Kidney glomerular epithelial cell (primary cell): Measurements from ENCODE around the gene NXF1.
"Not testable (repeated sequence)": the region's sequence is repeated elsewhere in the genome, so short reads cannot be mapped to it uniquely, and the experiment has no call there.

Experiments
- DNase-seq: peaks from one replicate; lab custom pipeline; 2025; lab: John Stamatoyannopoulos, UW

NXF1 gene

GRCh38 chr11:62787005-62787759, 18.1 kb downstream of the NXF1 start, which contains the start of gene TMEM179B:
Gene TMEM179B (plus strand): TSS chr11:62787402. CDS start chr11:62787432, 30 bp downstream.
- peak; percentile 85 for DNase-seq

DNA sequence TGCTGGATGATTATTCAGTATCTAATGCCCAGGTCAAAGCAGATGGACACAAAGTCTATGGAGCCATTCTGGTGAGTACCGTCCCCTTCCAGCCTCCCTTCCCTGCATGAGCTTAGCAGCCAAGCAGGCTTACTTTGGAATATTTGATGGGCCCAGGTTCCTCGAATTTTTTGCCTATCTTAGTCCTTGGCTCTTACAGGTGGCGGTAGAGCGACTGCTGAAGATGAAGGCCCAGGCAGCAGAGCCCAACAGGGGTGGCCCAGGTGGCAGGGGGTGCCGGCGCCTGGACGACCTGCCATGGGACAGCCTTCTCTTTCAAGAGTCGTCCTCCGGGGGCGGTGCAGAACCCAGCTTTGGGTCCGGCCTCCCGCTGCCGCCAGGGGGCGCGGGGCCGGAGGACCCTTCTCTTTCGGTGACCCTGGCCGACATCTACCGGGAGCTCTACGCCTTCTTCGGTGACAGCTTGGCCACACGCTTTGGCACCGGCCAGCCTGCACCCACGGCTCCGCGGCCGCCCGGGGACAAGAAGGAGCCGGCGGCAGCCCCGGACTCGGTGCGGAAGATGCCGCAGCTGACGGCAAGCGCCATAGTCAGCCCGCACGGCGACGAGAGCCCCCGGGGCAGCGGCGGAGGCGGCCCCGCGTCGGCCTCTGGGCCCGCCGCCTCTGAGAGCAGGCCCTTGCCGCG, 18.8 kb downstream of the NXF1 start:
- peak; percentile 68 for DNase-seq

GRCh38 chr11:62782753-62783152, 22.5 kb downstream of the NXF1 start:
- DNase-seq = no peak

- no peak for DNase-seq
Measured at GRCh38 chr11:62778441-62778840, 26.8 kb downstream of the NXF1 start.

DNA sequence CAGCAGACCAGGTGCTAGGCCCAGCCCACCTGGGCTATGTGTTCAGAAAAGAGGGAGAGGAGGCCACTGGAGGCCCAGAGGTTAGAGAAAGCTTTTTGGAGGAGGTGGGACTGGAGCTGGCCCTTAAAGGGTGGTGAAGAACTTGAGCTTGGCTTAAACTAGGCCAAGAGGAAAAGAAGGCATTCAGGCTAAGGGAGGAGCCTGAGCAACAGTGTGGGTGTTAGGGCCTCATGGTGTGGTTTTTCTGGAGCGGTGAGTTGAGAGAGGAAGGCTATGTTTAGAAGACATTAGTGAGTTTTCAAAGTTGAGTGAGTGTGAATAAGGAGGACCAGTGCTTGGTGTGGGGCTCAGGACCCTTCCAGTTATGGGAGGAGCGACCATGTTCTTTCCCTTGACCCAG, 27.9 kb downstream of the NXF1 start:
- no peak for DNase-seq

DNA sequence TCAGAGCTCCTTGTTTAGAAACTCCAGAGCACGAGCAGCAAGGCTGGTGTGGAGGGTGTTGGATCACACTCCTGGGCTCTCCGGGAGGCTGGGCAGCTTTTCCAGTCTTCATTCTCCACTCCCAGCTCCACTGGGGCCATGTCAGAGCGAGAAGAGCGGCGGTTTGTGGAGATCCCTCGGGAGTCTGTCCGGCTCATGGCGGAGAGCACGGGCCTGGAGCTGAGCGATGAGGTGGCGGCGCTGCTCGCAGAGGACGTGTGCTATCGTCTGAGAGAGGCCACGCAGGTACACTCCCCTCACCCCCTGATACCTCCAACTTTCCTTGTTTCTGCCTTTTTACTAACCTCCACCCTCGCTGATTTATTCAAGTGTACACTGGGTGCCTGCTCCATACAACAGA, 29.6 kb downstream of the NXF1 start:
- DNase-seq = no peak

DNA sequence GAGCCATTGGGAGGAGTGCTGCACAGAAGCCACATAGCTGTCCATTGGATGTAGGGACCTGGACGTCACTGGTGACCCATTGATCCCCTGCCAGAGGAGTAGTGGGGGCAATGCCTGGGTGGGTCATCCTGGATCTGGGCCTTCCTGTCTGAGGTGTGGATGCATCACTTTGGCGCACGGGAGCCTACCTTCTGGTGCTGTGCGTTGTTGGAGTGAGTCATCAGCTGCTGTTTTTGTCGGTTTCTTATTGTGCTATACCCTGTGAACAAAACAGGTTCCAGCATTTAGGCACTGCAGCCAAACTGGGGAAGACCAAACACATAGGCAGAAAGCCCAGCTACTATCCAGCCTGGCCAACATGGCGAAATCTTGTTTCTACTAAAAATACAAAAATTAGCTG, 30.8 kb downstream of the NXF1 start:
- DNase-seq = no peak

DNA sequence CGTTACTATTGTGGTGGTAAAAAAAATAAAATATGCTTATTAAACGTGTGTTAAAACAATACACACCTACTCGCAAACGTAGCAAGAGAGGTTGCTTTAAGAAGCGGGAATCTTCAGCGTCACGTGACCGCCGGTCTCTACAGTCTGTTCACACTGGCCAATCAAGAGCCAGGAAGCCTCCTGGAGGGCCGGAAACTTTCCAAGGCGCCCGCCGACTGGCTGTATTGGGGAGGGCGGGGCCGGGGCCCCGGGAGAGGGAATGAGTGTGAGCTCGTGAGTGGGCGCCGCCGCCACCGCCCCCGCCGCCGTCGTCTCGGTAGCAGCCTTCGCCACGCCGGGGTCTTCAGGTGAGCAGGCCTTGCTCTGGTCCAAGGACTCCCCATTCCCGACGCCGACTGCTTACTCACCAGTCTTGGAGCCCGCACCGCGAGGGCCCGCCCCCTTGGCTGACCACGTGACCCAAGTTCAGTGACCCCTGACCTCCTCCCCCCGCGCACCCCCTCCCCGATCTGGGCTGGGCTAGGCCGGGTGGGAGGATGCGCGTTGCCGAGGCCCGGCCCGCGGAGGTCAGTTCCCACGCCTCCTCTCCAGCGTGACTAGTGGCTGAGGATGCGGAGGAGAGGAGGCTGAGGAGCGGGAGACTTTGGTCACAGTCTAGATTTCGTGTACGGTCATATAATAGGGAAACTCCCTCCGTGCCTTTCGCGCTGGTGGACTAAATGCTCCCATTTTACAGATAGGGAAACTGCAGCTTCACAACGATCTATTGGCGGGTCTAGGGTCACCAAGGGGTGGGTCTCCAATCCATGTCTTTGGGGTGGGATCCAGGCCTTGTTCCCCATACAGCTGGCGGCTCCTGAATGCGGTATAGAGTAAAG, 33.9 kb downstream of the NXF1 start, which contains the start of gene TAF6L:
TSS of gene TAF6L (plus strand) at position 253 of the 878 bp plus-strand sequence. CDS start 4,388 bp downstream, outside the sequence.
- peak; percentile 90 for DNase-seq

DNA sequence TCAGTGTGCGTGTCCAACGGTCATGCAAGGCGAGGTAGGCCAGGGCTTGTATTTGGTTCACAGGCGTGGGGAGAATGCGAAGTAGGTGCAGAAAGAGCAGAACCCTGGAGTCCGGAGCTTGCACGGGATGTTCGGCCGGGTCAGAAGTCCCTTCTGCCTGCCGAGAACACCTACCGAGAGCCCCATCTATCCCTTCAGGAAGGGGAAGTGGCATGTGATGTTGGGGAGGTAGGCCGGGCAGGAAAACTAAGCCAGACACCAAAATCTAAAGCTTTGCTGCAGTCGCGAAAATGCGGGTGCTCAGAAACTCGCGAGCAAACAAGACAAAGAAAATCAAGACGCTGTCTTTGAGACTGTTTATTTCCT, 34.5 kb downstream of the NXF1 start:
- DNase-seq = peak; percentile 60

DNA sequence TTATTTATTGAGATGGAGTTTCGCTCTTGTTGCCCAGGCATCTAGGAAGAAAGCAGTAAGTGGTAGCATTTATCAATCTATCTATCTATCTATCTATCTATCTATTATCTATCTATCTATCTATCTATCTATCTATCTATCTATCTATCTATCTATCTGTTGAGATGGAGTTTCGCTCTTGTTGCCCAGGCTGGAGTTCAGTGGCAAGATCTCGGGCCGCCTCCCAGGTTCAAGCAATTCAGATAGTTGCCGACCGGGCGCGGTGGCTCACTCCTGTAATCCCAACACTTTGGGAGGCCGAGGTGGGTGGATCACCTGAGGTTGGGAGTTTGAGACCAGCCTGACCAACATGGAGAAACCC, 44.4 kb downstream of the NXF1 start:
- DNase-seq = not testable (repeated sequence)

GRCh38 chr11:62757846-62758788, 47.1 kb downstream of the NXF1 start:
- no peak for DNase-seq

DNA sequence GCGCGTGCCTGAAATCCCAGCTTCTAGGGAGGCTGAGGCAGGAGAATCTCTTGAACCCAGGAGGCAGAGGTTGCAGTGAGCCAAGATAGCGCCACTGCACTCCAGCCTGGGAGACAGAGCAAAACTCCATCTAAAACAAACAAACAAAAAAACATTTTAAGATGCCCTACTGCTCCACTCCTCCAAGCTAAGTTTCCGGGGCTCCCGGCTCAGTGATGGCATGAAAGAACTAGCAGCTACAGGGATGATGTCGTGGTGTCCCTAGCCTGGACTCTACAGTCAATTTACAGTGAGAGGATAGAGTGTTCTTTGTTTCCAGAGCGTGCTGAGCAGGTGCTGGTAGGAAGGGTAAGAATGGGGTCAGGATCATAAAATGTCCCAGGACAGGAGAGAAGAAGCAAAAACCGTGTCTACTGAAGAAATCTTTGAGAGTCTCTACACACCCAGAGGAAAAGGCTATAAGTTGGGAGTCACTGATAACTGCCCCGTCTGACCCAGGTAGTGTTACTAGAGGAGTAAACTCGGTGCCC, 50.1 kb downstream of the NXF1 start:
- no peak for DNase-seq

DNA sequence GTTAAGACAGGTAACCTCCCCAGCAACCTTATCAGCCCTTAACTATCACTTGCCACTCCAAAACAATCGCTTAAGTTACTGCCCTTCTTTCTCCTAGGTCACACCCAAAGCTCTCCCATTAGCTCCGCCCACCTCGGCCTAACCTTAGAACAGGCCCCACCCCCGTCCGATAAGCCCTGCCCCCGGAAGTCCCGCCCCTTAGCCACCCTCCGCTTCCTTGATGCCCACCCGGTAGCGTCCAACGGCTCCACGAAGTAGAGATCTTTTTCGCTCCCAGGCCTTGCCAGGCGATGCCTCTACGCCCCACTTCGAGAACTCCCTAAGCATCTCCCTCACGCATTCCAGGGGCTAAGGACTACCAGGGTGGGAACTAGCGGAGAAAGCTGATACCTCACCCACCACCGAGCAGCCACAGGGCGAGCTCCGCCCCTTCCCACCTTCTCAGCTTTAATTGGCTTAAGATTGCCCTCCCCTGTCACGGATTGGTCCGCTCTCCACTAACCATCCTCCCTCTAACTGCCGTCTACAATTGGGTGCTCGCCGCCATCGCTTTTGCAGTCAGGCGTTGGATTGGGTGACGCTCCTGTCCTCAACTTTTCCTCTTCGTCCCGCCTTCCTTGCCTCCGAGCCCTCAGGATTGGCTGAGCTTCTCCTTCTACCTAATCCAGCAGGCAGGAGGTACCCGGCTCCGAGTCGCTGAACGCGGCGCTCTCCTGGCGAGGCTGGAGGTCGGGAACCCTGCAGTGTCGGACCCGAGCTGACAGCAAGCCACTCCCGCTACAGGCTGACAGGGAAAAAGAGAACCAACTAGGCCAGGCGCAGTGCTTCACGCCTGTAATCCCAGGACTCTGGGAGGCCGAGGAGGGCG, 51.3 kb downstream of the NXF1 start, which contains the start of gene ZBTB3:
TSS of gene ZBTB3 (minus strand) at position 425 of the 868 bp plus-strand sequence. CDS start 496 bp downstream, outside the sequence.
- DNase-seq = peak; percentile 99

DNA sequence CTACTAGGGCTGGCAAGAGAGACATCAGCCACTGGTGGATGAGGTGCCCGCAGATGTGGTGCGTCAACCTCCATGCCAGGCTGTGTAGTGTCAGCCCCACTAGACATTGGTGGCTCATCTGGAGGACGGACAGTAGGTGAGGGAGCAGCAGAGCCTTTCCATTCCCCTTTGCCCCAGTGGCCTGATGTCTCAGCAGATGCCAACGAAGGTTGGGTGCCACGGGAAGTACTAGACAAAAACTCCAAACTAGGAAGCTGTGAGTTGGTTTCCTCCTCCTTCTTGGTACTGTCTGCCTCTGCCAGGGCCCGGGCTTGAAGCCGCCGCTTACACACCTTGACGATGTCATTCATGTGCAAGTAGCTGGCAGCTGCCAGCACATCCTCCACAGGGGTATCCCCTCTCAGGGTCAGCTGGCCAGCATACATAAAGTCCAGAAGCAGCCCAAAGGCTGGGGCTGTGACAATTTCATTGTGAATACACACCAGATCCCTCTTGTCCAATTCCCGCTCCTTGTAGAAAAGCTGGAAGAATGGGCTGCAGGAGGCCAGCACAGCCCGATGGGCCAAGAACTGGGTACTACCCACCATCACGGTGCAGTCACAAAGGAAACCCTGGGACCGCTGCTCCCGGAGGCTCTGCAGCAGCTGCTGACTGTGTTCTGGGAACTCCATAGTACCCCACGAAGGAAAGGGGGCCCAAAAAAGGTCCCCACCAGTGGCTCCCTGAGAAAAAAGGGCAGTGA, 52.1 kb downstream of the NXF1 start:
- DNase-seq = no peak

DNA sequence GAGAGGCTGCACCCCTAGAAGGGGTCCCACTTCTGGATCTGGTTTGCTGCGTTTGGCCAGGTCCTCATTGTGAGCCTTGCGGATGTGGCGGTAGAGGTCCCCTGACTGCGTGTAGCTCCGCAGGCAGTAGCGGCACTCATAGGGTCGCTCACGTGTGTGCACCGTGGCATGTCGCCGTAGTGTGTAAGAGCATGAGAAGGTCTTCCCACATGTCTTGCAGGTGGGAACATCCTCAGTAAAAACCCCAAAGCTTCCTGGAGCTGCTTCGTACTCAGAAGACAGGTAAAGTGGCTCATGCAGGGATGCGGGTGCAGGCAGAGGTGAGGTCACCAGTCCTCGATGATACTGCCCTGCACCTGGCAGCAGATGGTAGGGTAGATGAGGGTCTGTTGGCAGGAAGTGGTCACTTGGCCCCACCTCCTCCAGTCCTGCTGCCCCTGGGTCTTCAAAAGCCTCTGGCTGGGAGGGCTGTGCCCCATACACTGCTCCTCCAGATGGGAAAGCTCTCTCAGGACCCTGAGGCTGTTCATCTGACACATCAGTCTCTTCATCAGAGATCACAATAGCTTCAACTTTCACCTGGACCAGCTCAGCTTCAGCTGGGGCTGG, 53.0 kb downstream of the NXF1 start:
- no peak for DNase-seq

GRCh38 chr11:62749931-62750330, 55.3 kb downstream of the NXF1 start:
- not testable (repeated sequence) for DNase-seq

GRCh38 chr11:62747475-62748160, 57.6 kb downstream of the NXF1 start:
- no peak for DNase-seq
